Stimulated activated CD4-positive, alpha-beta T cell treated with anti-CD3 and anti-CD28 coated beads, Interleukin-15, amount 100 ng/mL, for 48 hours (primary cell): ENCODE results near the gene RGS7.
"Not testable (repeated sequence)": the region's sequence is repeated elsewhere in the genome, so short reads cannot be mapped to it uniquely, and the experiment has no call there.

Experiments used
- DNase-seq, 2 donors: peaks; one replicate each; pipeline ENCODE4 v3.0.0-alpha.2; 2020; ENCODE audit warnings: low read depth in 2 of 2

Gene RGS7

DNA sequence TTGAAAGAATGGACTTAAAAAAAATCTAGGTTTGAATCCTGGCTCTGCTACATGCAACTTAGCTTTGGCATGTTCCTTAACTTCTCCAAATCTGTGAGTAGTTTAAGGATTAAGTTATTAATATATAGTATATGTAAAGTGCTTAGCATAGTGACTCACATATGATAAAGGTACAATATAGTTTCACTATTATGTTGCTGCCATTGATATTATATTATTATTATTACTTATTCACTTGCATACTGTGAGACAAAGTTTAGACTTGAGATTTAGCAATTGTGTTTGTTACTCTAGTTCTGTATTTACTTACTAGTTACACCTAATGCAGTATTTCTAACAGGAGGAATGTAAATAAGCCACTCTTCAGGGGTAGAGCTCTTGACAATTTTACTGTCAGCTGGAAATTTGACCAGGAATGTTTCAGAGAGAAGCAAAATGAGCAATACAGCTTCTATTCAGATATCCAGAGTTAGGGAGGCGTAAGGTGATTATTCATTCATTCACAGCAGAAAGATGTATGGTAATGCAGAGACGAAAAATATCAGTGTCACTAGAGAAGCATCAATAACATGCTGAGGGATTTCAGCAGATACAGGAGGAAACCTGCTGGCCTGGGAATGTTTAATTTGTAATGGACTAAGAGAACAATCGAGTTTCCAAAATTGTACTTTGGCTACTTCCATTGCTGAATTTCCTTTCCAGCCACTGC is 25.5 kb downstream of the RGS7 start:
- no peak for DNase-seq

DNA sequence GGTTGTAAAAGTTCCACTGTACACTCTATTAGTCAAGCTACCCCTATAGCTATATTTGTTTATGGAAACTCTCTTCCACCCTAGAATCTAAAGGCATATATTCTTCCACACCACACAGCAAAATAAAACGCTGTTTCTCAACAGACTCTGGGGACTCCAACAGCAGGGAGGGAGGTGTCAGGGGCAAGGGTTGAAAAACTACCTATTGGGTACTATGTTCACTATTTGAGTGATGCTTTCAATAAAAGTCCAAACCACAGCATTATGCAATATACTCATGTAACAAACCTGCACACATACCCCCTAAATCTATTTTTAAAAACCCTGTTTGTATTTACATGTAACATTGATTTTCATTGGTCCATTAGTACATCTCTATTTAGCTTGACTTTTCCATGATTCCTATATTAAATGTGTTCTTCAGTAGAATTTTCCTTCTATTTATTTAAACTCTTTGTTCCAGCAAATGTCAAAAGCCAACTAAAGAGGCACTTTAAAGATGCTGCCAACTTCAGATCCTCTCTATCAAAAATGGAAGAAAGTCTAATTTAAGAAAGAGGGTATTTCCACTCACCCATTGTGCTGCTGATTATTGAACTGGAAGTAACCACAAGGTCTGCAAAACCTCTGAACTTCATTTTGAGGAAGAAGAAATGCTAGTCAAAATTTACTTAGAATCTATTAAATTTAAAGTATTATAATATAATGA is 26.2 kb downstream of the RGS7 start:
- no peak for DNase-seq

DNA sequence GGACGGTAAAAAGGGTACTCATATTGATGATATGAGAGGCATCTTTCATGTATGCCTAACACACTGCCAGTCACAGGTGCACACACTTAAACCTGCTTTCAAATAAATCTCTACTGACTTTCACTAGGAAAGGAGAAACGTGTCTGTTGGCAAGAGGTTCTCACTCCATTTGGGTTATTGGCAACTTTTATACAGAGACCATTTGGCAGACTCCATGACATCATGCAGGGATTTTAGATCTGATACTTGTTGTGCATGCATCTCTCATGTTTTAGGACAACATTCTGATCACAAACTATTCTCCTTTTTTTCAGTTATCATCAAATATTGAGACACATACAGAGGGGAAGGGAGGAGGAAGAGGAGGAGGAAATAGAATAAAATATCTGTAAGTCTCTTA is 31.5 kb downstream of the RGS7 start:
- DNase-seq: no peak

DNA sequence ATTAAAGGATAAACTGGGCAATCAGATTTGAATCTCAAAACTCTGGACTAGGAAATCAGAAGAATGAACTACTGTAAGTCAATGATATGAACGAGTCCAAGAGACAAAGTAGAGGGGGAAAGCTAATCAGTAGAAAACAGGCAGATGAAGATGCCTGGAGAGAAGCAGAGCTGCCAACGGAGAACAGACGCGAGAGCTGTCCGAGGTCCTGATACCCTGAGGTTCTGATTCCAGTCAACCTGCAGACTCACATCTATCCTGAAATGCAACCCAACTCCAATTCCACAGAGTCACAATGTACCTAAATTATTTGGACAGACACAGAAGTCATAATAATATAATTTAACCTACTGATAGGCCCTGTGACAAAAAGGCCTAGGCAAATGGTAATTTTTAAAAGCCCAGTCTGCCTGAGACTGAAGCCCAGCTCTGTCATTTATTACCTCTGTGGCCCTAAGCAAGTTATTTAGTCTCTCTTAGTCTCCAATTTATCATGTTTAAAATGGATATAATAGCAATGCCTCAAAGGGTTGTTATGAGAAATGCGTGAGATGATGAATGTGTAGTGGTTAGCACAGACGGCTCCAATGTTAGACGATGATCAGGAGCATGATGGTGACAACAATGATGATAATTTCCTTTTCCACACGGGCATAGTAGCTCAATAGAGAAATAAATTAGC is 33.4 kb downstream of the RGS7 start:
- no peak for DNase-seq

DNA sequence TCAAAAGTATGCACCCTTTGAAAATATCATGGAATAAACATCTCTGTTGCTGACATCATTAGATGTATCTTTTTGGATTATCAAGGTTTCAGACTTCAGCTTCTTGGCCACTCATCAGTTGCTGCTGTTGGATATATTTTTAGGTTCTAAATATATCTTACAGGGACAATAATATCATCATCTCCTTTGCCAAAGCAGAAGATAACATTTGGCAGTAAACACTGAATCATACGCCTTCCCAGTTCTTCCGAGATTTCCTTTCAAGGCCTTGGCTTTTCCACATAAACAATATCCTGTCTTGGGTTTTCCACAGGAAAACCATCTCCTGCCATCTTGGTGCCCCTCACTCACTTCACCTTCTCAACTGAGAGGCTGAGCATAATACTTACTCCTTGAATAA is 39.3 kb downstream of the RGS7 start:
- no peak for DNase-seq

DNA sequence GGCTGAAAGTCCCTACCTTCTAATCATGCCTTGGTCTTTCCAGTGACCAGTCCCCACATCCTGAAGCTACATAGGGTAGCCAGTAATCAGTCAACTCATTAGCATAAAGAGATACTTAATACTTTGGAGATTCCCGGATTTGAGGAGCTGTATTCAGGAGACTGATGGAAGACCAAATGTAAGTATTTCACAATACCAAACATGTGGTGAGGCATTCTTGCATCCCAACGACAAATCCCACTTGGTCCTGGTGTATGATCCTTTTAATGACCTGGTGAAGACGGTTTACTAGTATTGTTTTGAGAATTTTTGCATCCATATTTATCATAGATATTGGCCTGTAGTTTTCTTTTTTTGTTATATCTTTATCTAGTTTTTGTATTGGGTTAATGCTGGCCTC is 40.6 kb downstream of the RGS7 start:
- DNase-seq: no peak

DNA sequence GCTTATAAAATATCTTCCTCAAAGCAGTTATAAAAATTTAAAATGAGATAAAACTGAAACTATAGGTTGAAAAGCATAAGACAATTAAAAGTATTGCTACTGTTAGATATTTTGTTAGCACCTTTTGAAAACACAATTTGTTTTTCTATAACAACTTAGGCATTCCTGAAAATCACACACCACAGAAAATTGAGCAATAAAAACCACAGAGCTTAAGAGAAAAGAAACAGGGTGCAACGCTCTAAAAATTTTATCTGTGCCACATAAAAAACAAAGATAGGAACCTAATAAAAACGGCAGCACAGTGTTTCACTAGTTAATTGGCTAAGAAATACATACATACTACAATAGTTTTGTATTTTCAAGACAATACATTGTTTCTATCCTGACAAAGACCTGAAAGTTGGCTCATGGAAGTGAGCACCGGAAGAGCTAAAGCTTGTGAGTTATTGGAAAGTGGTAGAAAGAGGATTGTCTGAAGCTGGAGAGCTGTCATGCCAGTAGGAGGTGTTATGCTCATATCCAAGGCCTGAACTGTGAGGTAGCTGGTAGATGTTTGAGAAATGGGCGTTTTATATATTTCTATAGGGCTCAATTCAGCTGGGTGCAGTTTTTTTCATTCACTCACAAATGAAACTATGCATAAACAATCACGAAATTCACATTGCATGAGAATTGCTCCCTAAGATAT is 45.8 kb downstream of the RGS7 start:
- no peak for DNase-seq

DNA sequence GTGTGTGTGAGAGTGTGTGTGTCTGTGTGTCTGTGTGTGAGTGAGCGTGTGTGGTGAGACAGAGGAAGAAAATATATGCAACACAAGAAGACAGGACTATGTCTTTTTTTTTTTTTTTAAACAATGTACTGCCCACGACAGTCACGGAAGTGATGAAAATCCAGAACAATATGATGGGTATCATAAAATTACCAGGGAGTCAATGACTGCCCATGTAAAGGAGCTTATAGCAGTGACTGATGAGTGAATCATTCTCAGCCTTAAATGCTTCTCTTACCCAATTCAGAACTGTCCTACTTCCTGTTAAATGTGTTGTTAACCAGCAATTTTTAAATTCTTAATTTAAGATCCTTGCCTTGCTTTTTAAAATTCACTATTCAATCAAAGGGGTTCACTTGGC is 46.6 kb downstream of the RGS7 start:
- no peak for DNase-seq

DNA sequence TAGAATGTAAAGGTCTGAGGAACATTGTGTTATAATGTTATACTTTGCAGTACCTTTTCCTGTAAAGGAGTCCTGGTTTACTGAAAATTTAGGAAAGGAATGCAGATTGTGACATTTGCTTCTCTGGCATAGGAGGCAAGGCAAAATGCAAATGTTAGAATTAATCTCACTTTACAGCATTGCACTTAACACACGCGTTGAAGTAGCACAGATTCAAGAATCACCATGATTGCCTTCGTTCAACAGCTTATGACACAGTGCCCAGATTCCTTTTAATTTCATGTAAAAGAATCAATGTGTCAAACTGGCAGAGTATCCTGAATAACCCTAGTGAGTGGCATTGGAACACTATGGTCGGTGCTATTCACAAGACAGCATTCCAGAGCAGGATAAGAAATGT is 47.4 kb downstream of the RGS7 start:
- no peak for DNase-seq

DNA sequence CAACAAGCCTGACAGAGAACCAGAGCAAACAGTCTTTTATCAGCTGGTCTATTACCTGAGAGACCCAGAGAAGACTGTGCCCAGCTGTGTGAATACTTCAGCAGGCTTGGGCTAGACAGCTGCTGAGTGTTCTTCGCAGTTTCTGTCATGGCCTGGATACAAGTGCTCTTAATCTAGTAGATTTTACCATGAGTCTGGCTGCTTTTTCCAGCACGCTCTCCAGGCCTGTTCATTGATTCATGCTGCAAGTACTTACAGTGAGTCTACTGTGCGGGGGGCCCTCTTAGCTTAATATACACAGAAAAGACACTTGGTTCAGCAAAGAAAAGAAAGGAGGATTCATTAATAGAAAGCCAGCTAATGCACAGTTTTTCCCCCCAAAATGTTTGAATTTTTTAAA is 48.5 kb downstream of the RGS7 start:
- no peak for DNase-seq

DNA sequence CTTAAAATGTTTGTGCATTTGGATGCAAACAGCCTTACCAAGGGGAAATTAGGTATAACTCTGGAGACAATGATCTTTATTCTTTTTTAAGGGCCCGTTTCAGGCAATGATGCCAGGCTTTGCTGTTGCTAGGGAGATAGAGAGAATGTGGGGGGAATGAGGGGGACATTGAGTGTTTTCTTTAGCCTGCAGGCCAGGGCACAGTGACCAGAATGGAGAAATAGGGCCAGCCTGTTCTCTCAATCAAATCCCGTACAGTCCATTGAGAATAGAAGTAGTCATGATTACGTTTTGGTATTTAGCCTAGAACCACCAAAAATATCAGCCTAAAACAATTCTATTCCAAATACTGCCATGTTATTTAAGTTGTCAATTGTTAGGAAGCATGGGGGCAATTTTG is 49.0 kb downstream of the RGS7 start:
- no peak for DNase-seq

DNA sequence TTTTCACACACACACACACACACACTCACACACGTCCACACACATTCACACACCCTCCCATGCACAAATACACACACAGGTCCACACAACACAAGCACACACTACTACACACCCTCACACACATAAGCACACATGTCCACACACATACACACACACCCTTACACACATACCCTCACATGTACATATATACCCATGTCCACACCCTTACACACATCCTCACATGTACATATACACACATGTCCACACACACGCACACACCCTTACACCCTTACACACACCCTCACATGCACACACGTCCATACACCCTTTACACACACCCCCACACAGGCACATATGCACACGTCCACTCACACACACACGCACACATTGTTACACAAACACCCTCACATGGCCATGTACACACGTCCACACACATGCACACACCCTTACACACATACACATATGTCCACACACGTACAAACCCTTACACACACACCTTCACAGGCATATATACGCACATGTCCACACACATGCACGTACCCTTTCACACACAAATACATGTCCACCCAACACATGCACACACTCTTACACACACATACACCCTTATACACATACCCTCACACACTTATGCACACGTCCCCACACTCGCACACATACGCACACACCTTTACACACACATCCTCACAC is 50.7 kb downstream of the RGS7 start:
- no peak for DNase-seq

DNA sequence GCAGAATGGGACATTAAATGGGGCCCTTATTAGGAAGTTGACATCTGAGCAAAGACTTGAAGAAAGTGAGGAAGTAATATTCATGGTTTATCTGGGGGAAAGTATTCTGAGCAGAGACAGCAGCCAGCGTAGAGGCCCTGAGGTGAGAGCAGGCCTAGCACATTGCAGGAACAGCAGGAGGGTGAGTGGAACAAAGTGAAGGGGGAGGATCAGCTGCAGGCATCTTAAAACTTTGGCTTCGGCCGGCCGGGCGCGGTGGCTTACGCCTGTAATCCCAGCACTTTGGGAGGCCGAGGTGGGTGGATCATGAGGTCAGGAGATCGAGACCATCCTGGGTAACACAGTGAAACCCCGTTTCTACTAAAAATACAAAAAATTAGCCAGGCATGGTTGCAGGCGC is 55.0 kb downstream of the RGS7 start:
- not testable (repeated sequence) for DNase-seq

DNA sequence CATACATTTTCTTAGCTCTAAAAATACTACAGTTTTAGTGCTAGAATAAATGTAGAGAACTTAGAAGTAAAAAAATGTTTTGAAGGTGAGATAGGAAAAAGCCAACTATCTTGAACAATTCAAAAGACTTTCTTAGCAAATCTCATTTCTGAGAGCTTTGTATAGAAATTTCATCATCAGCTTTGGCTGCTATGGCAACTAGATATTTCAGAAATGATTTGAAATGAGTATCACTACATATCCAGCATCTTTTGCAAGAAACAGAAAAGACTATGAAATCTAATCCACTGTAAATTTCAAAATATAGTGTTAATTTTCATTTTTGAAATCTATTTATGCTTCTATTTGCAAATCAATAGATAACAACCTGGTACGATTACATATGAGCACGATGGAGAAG is 57.7 kb downstream of the RGS7 start:
- DNase-seq: no peak

DNA sequence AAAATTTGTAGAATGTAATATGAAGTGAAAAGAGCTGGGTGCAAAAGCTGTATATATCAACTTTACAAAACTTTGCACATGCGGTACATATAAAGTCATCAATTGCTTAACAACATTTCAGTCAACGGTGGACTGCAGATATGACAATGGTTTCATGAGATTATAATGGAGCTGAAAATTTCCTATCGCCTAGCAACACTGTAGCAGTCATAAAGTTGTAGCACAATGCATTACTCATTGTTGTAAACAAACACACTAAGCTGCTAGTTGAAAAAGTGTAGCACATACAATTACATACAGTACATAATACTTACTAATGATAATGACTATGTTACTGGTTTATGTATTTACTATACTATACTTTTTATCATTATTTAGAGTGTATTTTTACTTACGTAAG is 64.0 kb downstream of the RGS7 start:
- no peak for DNase-seq

DNA sequence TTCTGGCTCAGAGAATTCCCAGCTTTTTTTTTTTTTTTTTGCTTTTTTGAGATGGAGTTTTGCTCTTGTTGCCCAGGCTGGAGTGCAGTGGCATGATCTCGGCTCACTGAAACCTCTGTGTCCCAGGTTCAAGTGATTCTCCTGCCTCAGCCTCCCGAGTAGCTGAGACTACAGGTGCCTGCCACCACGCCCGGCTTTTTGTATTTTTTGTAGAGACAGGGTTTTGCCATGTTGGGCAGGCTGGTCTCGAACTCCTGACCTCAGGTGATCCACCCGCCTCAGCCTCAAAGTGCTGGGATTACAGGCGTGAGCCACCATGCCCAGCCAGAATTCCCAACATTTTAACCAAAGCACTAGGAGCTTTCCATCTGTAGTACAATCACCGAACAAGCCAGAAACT is 65.5 kb downstream of the RGS7 start:
- DNase-seq: not testable (repeated sequence)

DNA sequence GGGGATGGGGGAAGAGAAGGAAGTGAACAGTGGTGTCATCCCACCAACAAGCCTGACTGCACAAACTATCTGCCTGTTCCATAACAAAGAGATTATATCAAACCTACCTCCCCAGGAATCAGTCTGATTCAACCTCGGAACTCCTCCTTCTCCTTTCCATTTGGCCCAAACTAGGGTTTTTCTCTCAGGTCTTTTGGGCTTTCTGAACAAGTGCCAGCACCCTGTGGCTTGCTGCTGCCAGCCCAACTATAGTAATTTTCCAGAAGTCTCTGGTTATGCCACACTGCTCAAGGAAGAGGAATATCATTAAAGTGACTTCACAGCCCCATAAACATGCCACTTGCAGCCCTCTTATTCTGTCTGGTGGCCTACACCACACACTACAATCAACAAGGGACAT is 70.5 kb downstream of the RGS7 start:
- no peak for DNase-seq

DNA sequence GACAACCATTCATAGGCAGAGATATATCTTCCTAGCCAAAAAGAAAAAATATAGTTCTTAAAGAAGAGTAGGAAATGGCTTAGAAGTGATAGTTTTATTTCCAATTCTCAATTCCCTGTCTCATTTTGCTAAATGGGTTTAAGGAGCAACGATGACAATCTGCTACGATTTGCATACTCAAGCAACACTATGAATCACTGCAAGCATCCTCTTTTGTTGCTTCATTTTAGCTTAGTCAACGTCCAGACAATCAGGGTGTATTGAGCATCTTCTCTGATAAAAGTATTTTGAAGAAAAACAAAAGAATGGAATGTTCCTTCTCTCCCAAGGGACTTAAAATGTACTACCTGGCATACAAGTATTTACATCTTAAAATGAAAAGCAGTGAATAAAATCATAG is 80.6 kb downstream of the RGS7 start:
- DNase-seq: no peak

DNA sequence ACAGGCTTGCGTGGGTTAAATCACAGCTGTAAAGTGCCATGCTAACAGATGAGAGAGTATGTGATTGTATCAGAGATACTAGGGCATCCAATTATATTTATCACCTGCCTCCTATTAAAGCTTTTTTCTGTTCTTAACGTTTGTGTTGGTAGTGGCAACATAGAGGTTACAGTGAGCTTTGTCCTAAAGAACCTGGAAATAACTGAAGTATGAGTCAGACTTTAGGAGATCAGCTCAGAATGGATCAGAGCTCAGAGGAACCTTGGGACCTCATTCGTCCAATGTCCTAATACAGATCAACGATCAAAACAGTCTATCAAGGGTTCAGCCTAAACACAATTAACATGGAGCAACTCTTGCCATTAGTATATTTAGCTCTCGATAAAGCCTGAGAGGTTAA is 81.0 kb downstream of the RGS7 start:
- DNase-seq: no peak

DNA sequence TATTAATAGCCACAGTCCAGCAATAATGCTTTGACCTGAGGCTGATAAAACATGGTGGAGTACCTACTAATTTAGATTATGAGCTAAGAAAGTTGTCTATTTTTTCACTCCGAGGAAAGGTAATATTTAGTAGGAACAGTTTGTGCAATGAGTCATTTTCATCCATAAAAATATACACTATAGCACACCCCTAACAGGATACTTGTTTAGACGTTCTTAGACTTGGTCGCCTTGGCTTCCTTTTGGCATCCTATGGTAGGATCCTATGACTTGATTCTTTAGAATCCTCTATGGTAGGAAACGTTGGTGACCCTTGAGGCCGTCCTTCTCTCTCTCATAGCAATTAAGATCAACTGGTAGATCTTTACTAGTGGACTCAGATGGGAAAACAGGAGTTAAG is 81.8 kb downstream of the RGS7 start:
- no peak for DNase-seq

DNA sequence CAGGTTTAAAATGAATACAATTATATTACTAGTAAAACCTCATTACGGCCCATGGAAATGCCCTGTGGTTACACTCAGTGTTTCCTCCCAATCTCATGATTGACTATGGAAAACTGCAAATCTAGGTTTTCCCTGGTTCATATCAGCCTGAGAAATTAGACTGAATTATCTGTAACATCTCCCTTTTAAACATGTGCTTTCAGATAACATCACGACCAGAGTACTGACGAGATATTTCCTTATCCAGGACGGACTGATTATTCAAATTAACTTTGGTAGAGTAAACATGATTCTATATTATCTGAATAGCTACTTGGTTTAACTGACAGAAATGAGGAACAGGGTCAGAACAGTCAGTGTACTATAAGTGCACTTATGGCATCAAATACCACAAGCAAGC is 82.3 kb downstream of the RGS7 start:
- no peak for DNase-seq

DNA sequence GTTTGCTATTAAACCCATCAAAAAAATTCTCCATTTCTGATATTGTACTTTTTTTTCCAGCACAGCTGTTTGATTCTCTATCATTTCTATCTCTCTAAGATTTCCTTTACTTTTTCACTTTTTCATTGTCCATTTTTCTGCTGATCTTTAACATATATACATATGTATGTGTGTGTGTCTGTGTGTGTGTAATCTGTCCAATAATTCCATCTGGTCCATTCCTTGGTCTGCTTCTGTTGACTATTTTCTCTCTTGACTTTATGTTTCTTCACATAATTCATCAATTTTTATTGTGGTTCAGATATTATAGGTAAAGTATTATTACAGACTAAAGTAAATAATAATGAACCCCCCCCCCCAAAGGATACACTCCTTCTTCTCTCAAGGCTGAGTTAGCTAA is 84.2 kb downstream of the RGS7 start:
- DNase-seq: no peak
